ENCODE results near the gene CCDC24. TPM values are rescaled to one million over a fixed set of nuclear protein-coding genes. Genes with fewer than 3 reads are reported as not detected.

CCDC24 gene
- total and polyA plus RNA-seq, 2 of the 13 experiments (the other 11 are each of a cell fraction or from before 2014, with no cell fraction given) = 1.4 to 2.9 TPM

- 0 out of 2 replicates have a peak, but pooled peaks have one; percentile 45 for TF ChIP-seq ZNF512 (CRISPR knock-in tag; IDR thresholded peaks at IDR 0.05)
- no peak for TF ChIP-seq ZNF564 (CRISPR knock-in tag; IDR thresholded peaks at IDR 0.05)
- no peak for TF ChIP-seq HINFP (CRISPR knock-in tag; IDR thresholded peaks at IDR 0.05; ENCODE audit: low read depth)
- TF ChIP-seq AFF4 (CRISPR knock-in tag; IDR thresholded peaks at IDR 0.05) = no peak
- no peak for TF ChIP-seq ETS1 (CRISPR knock-in tag; IDR thresholded peaks at IDR 0.05)
- no peak for TF ChIP-seq ZNF790 (CRISPR knock-in tag; IDR thresholded peaks at IDR 0.05; ENCODE audit: borderline replicate concordance)
- no peak for TF ChIP-seq ETV6 (CRISPR knock-in tag; conservative IDR thresholded peaks at IDR 0.05)
- TF ChIP-seq PRMT3 (CRISPR knock-in tag; IDR thresholded peaks at IDR 0.05; ENCODE audit: borderline replicate concordance, low read depth) = no peak
- no peak for TF ChIP-seq HES4 (CRISPR knock-in tag; IDR thresholded peaks at IDR 0.05; ENCODE audit: borderline replicate concordance)
- no peak for TF ChIP-seq SAP130 (CRISPR knock-in tag; IDR thresholded peaks at IDR 0.05; ENCODE audit: low read depth)
- TF ChIP-seq ARID2 (CRISPR knock-in tag; IDR thresholded peaks at IDR 0.05; ENCODE audit: borderline replicate concordance) = 0 out of 2 replicates have a peak, but pooled peaks have one; percentile 61
- no peak for TF ChIP-seq DNMT3B (CRISPR knock-in tag; conservative IDR thresholded peaks at IDR 0.05)
- TF ChIP-seq ZEB1 (IDR thresholded peaks at IDR 0.05; ENCODE audit: insufficient replicate concordance, low read depth) = no peak
- no peak for TF ChIP-seq HIC2 (CRISPR knock-in tag; IDR thresholded peaks at IDR 0.05; ENCODE audit: low read depth)
- no peak for TF ChIP-seq SETDB1 (CRISPR knock-in tag; IDR thresholded peaks at IDR 0.05; ENCODE audit: borderline replicate concordance)
- no peak for TF ChIP-seq ZNF7 (CRISPR knock-in tag; IDR thresholded peaks at IDR 0.05)
Observed at GRCh38 chr1:43986712-43987111, 4.7 kb upstream of the CCDC24 start (continued).

All from HepG2 (cell line).